LNCAP (cell line): ENCODE data around the gene ADGRG7.

Experiments
- TF ChIP-seq, protein P1 (sequence below): fragments of 450-650 bp; IDR thresholded peaks from 2 replicates; pipeline ENCODE4 v1.5.1; 2017; ENCODE audit warnings: mild to moderate bottlenecking

The ADGRG7 gene

DNA sequence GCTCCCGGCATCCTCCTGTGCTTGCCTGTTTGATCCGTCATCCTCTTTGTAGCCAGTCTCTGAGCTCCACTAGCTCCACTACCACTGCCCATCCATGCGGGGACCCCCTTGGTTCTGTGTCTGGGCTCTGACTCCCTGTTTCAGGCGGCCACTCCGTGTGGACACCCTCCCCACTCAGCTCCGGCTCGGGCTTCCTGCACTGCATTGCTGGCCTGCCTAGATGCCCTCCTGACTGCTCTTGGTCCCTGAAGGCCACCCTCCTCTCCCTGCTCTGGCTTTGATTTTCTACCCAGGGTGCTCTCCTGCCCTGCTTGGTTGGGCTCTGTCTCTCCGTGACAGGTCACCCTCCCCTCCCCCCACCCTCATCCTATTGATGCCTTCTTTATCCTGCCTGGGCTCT is 4.0 kb upstream of the ADGRG7 start:
- TF ChIP-seq, protein P1, sequence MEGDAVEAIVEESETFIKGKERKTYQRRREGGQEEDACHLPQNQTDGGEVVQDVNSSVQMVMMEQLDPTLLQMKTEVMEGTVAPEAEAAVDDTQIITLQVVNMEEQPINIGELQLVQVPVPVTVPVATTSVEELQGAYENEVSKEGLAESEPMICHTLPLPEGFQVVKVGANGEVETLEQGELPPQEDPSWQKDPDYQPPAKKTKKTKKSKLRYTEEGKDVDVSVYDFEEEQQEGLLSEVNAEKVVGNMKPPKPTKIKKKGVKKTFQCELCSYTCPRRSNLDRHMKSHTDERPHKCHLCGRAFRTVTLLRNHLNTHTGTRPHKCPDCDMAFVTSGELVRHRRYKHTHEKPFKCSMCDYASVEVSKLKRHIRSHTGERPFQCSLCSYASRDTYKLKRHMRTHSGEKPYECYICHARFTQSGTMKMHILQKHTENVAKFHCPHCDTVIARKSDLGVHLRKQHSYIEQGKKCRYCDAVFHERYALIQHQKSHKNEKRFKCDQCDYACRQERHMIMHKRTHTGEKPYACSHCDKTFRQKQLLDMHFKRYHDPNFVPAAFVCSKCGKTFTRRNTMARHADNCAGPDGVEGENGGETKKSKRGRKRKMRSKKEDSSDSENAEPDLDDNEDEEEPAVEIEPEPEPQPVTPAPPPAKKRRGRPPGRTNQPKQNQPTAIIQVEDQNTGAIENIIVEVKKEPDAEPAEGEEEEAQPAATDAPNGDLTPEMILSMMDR = no peak

DNA sequence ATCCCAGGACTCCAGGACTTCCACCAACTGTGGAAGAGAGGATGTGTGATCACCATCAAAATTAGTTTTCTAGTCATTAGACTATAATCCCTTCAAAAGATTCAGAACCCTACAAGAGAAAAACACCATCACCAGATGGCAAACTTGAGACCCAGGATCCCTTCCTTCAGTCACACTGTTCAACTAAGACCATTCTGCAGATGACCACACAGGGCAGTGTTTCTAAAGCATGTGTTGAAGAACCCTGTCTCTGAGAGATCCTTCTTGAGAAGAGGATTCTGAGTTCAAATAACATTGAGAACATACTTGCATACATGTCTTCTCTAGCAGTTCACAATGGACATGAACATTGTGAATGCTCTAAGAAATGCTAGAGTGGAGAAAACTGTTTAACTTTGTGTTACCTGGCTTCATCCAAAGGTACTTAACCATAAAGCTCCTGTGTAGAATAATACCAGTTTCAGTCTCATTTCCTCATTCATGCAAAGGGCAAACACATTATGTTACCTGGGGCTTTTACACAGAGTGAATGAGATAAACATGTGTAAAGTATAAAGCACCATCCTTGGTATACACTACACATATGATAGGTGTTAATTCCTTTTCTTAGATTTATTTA is 2.4 kb upstream of the ADGRG7 start:
- TF ChIP-seq, protein P1 = no peak

DNA sequence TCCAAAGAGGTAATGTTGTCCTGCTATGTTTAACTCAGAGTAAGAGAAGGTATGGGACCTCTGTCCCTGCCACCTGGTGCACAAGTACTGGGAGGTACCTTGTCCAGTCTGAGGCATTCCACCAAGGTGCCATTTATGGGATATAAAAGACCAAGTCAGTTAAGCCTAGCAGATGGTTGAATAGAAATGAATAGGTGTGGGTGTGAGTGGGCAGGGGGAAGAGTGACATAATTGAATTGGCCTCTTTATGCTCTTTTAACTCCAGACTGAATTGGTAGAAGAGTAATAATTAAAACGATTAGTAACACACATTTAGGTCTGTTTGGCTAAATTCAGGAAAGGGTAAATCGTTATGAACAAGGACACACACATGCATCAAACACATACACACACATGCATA is 562 bp downstream of the ADGRG7 start:
- TF ChIP-seq, protein P1 = no peak

DNA sequence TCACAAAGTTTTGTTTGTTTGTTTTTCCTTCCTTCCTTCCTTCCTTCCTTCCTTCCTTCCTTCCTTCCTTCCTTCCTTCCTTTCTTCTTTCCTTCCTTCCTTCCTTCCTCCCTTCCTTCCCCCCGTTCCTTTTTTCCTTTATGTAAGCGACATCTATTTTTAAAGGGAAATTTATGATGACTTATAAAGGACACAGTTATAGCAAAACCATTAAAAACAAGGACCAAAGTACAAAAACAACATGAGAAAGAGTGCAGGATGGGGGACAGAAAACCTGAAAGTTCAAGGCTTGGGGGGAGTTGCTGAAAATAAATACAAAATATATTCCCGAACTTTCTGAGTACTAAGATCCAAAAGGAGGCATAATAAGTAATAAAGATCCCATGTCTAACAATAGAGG is 1.8 kb downstream of the ADGRG7 start:
- TF ChIP-seq, protein P1 = no peak

DNA sequence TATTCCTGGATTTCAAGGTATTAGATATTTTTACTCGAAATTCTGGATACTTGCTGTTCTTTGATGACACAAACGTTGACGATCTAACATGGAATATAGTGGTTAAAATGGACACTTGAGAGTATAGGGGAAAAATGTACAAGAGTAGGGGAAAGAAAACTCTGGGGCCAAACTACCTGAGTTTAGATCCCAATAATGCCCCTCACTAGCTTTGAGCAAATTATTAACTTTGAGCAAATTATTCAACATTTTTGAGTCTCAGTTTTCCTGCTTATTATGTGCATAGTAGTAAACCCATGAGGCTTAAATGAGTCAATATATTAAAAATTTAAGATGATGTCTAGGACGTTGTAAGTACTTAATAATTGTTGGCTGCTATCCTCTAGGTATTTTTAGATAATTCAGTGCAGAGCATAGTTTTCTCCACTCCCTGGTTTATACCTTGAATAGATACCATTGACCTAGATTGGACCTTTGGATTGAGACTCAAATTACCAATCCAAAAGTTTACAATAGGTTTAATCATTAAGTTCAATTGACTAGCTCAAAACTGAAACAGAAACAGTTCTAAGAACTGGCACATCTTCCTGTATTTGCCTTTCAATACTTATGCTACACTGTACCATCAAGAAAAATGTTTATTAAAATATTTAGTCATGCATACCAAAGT is 4.5 kb downstream of the ADGRG7 start:
- TF ChIP-seq, protein P1 = no peak

DNA sequence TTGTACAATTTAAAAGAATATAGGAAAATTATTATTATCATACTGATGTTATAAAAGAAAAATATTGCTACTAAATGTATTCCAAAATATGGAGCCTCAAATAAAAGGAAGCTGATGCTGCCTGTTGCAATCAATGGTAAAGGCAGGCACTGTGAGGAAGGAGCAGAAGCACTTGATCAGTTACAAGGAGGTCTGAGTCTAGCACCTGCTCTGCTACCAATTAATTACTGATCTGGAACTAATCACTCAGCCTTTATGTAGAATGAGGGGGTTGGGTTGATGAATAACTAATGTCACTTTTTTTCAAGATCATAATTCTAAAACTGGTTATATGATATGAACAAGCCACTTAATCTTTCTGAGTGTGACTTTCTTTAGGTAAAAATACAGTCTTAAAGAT is 5.5 kb downstream of the ADGRG7 start:
- TF ChIP-seq, protein P1 = no peak

DNA sequence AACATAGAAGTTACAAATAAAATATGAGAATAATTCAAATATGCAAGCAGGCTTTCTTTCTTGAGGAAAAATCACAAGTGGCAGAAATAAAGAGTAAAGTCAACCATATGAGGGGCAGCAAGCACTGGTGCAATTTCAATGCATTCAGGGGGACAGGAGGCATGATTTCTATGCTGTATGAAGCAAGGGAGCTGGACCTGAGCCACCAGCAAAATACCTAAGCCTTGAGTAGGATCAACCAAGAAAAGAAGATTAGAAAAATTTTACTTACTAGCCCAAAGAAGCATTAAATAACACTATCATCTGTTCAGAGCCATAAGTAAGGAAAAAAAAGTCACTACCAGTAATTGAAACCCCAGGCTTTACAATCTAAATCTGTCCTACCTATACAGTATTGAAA is 6.3 kb downstream of the ADGRG7 start:
- TF ChIP-seq, protein P1 = no peak
